ENCODE data around the gene OOSP1. TPM values are rescaled to one million over a fixed set of nuclear protein-coding genes. Genes with fewer than 3 reads are reported as not detected.

OOSP1 gene
- total RNA-seq, 1 experiment from 2014 or later, result not detected

GRCh38 chr11:59966201-59966600, 28.0 kb downstream of the OOSP1 start:
- Mint-ChIP-seq H3K4me1 (ENCODE audit: low read depth, unreplicated experiment) (peaks cover 9% of the 10 kb centered on the region), H3K9me3 (ENCODE audit: low read depth, unreplicated experiment) (no peaks in the 10 kb centered on the region), H3K36me3 (ENCODE audit: insufficient read depth, unreplicated experiment) (no peaks in the 10 kb centered on the region), H3K4me3 (ENCODE audit: low read depth, unreplicated experiment) (no peak overlapping the region), H3K27ac (ENCODE audit: unreplicated experiment) (no peak overlapping the region), H3K27me3 (ENCODE audit: unreplicated experiment) (no peaks in the 10 kb centered on the region)
- TF ChIP-seq, protein P1, sequence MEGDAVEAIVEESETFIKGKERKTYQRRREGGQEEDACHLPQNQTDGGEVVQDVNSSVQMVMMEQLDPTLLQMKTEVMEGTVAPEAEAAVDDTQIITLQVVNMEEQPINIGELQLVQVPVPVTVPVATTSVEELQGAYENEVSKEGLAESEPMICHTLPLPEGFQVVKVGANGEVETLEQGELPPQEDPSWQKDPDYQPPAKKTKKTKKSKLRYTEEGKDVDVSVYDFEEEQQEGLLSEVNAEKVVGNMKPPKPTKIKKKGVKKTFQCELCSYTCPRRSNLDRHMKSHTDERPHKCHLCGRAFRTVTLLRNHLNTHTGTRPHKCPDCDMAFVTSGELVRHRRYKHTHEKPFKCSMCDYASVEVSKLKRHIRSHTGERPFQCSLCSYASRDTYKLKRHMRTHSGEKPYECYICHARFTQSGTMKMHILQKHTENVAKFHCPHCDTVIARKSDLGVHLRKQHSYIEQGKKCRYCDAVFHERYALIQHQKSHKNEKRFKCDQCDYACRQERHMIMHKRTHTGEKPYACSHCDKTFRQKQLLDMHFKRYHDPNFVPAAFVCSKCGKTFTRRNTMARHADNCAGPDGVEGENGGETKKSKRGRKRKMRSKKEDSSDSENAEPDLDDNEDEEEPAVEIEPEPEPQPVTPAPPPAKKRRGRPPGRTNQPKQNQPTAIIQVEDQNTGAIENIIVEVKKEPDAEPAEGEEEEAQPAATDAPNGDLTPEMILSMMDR (IDR thresholded peaks at IDR 0.05; ENCODE audit: unreplicated experiment), result no peak
- no peak for DNase-seq
- CTCF ChIA-PET, result no interaction called here
- intact Hi-C loops (cut with micrococcal nuclease; ENCODE audit: unreplicated experiment), result no loop called here
- no TSS peak for BruUV-seq (replicated peaks)

DNA sequence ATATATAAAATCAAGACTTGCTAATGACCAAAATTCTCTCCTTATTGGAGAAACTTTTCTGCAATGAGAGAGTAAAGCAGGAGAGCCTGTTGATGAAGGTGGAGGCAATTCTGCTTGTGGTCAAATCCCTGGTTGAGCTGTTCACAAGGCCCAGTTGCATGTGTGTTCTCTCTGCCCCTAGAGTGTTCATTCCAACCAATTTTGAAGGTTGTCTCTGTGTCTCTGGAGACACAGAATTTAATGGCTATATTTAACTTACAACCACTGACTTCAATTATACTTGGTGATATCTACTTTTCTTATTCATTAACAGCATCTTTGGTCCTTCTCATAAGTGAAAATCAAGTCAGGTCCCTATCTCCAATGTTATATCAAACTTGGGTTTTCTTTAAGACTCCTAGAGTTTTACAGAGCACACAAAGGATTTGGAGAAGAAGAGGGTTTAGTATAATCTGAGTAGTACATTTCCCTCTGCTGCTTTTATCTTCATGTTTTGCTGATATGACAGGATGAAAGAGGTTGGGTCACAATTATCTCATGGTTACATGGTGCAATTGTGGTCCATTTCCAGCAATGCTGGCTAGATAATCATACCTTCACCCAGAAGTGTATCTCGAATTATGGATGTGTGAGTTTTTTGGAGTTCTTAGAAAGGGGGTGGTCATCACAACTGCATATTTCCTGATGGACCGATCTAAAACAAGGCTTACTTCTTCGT, 29.6 kb downstream of the OOSP1 start:
- H3K27ac Mint-ChIP-seq (ENCODE audit: unreplicated experiment), result no peak overlapping the region
- no TSS peak for BruUV-seq (replicated peaks)
- intact Hi-C loops (cut with micrococcal nuclease; ENCODE audit: unreplicated experiment), result no loop called here
- no peak for DNase-seq
- H3K27me3 Mint-ChIP-seq (ENCODE audit: unreplicated experiment), result no peaks in the 10 kb centered on the region
- H3K36me3 Mint-ChIP-seq (ENCODE audit: insufficient read depth, unreplicated experiment), result no peaks in the 10 kb centered on the region
- CTCF ChIA-PET, result no interaction called here
- TF ChIP-seq, protein P1 (IDR thresholded peaks at IDR 0.05; ENCODE audit: unreplicated experiment), result no peak
- H3K4me1 Mint-ChIP-seq (ENCODE audit: low read depth, unreplicated experiment), result peaks cover 4% of the 10 kb centered on the region
- H3K4me3 Mint-ChIP-seq (ENCODE audit: low read depth, unreplicated experiment), result no peak overlapping the region
- H3K9me3 Mint-ChIP-seq (ENCODE audit: low read depth, unreplicated experiment), result no peaks in the 10 kb centered on the region

DNA sequence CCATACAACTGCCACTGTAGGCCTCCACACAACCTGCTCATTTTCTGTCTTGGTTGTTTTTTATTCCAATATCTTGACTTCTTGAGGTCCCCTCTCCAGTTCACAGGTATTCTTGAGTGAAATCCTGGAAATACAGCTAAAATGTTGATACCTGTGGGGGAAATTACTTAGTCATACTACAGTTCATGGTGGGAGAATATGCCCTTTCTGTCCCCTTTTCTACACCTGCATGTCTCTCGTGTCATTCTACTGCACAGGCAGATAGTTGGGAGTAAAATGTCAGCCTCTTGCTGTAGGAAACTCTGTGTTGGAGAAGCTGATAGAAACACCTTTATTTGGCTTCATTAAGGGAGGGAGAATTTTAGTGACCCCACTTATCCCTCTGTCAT, 30.2 kb downstream of the OOSP1 start:
- TF ChIP-seq, protein P1 (IDR thresholded peaks at IDR 0.05; ENCODE audit: unreplicated experiment), result no peak
- no peaks in the 10 kb centered on the region for H3K27me3 Mint-ChIP-seq (ENCODE audit: unreplicated experiment)
- H3K36me3 Mint-ChIP-seq (ENCODE audit: insufficient read depth, unreplicated experiment), result no peaks in the 10 kb centered on the region
- no TSS peak for BruUV-seq (replicated peaks)
- peaks cover 7% of the 10 kb centered on the region for H3K4me1 Mint-ChIP-seq (ENCODE audit: low read depth, unreplicated experiment)
- no peak overlapping the region for H3K4me3 Mint-ChIP-seq (ENCODE audit: low read depth, unreplicated experiment)
- CTCF ChIA-PET, result no interaction called here
- H3K9me3 Mint-ChIP-seq (ENCODE audit: low read depth, unreplicated experiment), result no peaks in the 10 kb centered on the region
- H3K27ac Mint-ChIP-seq (ENCODE audit: unreplicated experiment), result no peak overlapping the region
- DNase-seq, result no peak
- intact Hi-C loops (cut with micrococcal nuclease; ENCODE audit: unreplicated experiment), result no loop called here

- H3K36me3 Mint-ChIP-seq (ENCODE audit: insufficient read depth, unreplicated experiment), result no peaks in the 10 kb centered on the region
- CTCF ChIA-PET, result interaction anchor here (1.1 kb wide), 1 partner anchor 9 kb away, joined by 4 read pairs; the partner anchor contains the start of gene OOSP4A
- intact Hi-C loops (cut with micrococcal nuclease; ENCODE audit: unreplicated experiment), result no loop called here
- no TSS peak for BruUV-seq (replicated peaks)
- no peak overlapping the region for H3K4me3 Mint-ChIP-seq (ENCODE audit: low read depth, unreplicated experiment)
- no peaks in the 10 kb centered on the region for H3K27me3 Mint-ChIP-seq (ENCODE audit: unreplicated experiment)
- no peak for DNase-seq
- TF ChIP-seq, protein P1 (IDR thresholded peaks at IDR 0.05; ENCODE audit: unreplicated experiment), result no peak
- H3K9me3 Mint-ChIP-seq (ENCODE audit: low read depth, unreplicated experiment), result no peaks in the 10 kb centered on the region
- H3K4me1 Mint-ChIP-seq (ENCODE audit: low read depth, unreplicated experiment), result peaks cover 7% of the 10 kb centered on the region
- H3K27ac Mint-ChIP-seq (ENCODE audit: unreplicated experiment), result no peak overlapping the region
These were observed 34.9 kb downstream of the OOSP1 start for GRCh38 chr11:59973097-59973496.
